Lung microvascular endothelial cell (primary cell): Measurements from ENCODE around the gene ABCC8. TPM values are rescaled to one million over a fixed set of nuclear protein-coding genes. Genes with fewer than 3 reads are reported as not detected.
A peak's percentile ranks its signal among the peaks of the same experiment; 100 is the strongest.
"Not testable (repeated sequence)": the region's sequence is repeated elsewhere in the genome, so short reads cannot be mapped to it uniquely, and the experiment has no call there.

Experiments used
- DNase-seq, 2 donors: peaks; one replicate each; pipeline versions ENCODE4 v3.0.0 to v3.0.0-alpha.2; 2010; ENCODE audit warnings: low read depth in 2 of 2
- total RNA-seq: library from RNA; depleted of rRNA; stranded (reverse); fragments of >200 nt; gene quantifications from 2 replicates; pipeline ENCODE4 v1.2.1, GENCODE V29; 2014

The ABCC8 gene
- total RNA-seq, 1 donor from 2014 or later = not detected

DNA sequence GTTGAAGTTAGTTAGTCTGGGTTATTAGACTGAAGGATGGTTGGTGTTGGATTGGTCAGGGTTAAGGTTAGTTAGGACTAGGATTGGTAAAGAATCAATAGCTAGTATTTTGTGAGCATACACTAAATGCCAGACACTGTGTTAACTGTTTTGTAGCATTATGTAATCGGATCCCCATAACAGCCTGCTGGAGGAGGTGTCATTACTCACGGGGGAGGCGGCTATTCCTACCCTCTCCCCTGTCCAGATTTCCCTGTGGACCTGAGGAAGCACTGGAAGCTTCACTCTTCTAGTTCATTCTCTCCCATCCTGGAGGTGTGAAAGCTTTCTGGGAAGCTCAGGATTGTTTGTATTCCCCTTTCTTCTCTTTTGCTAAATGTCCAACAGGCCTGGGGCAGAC lies 47.7 kb downstream of the ABCC8 start:
- DNase-seq = no peak

DNA sequence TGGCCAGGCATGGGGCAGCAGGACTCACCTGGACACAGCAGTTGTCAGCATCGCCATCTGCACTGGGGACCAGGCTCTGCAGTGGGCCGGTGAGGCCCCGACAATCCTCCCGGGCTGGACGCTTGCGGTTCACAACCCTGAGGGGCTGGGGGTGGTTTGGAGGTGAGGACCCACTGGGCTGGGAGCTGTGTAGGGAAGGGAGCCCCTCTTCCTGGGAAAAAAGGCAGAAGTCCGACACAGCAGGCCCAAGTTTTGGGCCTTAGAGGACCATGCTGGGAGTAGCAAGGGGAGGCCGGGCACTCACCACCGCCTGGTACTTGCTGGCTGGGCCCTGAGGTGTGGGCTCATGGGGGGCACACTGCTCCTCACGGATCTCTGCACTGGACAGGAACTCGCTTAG lies 48.4 kb downstream of the ABCC8 start:
- no peak for DNase-seq

DNA sequence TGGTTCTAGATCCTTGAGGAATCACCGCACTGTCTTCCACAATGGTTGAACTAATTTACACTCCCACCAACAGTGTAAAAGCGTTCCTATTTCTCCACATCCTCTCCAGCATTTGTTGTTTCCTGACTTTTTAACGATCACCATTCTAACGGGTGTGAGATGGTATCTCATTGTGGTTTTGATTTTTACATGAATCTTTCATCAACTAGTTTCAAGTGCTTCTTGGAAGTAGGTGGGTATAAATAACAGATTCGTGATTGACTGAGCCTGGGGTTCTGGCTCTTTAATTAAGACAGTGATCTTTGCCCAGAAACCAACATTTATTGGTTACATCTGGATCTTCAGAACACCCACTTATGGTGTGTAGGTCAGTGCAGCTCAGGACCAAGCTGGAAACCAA lies 50.4 kb downstream of the ABCC8 start:
- DNase-seq = not testable (repeated sequence)

DNA sequence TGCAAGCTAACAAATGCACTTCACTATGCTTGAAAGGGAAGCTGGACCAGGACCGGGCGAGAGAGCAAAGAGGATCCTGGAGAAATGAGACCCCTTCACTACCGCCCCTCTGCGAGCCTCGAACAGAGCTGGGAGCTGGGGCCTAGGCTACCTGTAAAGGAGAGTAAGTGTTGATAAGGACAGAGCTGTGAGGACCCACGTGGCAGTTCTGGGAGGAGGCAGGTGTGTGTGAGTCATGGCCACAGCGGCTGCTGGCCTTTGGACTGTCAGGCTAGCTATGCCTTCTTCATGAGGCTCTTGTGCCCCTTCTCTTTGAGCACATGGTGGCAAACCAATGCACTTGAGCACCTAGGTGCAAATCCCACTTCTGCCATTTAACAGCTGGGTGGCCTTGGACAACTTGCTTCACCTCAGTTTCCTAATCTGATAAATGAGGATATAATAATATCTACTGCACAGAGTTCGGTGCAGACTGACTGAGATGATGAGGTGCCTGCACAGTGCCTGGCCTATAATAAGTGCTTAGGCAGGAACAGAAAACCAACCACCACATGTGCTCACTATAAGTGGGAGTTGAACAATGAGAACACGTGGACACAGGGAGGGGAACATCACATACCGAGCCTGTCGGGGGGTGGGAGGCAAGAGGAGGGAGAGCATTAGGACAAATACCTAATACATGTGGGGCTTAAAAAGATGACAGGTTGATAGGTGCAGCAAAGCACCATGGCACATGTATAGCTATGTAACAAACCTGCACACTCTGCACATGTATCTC lies 52.9 kb downstream of the ABCC8 start:
- no peak for DNase-seq

DNA sequence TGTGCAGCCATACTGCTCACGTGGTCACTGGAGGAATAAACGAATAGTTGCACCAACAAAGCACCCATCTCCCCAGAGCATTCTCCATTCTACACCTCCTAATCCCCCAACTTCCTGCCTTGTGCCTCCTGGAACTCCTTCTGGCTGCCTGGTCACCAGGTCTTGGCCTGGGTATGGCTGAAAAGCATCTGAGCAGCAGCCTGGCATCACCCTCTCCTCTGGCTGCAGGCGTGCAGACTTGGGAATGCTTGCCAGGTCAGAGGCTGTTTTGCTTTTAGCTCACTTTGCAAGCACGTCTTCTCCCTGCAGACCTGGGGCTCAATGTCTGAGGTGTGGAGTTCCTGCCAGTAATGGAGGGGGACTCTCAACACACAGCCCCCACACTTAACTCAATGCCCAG lies 54.9 kb downstream of the ABCC8 start:
- no peak for DNase-seq

DNA sequence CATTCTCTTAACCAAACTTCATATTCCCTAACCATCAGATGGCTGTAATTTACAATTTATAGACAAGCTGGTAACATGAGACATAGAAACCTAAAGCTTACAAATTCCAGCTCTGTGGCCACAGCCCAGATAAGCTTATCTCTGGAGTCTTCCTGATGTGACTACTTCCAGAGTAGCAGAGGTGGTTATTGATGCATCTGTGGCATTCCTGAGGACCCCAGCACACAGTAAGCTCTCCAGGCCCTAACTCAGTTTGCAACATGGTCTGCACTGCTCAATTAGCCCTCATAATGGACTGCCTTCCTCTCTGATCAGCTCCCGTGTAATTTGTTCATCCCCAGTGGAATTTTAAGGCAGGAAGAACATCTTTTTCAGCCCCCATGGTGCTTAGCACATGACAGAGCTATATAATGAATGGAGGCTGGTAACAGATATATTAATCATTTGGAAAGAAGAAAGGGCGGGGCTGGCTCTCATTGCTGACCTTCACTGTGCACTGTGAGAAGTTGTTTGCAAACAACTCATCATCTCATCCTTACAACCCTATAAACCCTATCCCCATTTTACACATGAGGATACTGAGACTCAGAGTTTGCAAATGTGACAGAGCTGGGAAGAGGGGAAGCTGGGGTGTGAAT lies 58.1 kb downstream of the ABCC8 start:
- no peak for DNase-seq

DNA sequence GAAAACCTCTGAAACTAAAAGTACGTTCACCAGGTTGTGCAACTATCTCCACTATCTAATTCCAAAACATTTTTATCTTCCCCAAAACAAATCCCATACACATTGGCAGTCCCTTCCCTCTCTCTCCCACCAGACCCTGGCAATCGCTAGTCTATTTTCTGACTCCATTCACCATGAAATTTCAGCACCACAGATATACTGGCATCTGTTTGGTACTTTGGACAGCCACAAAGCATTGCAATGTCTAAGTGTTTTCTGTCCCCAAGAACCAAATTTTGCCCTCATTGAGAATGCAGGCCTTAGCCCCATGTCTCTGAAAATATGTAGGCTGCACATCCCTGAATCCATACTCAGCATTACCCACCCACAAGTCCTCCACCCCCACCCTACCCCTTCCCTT lies 60.2 kb downstream of the ABCC8 start:
- no peak for DNase-seq

DNA sequence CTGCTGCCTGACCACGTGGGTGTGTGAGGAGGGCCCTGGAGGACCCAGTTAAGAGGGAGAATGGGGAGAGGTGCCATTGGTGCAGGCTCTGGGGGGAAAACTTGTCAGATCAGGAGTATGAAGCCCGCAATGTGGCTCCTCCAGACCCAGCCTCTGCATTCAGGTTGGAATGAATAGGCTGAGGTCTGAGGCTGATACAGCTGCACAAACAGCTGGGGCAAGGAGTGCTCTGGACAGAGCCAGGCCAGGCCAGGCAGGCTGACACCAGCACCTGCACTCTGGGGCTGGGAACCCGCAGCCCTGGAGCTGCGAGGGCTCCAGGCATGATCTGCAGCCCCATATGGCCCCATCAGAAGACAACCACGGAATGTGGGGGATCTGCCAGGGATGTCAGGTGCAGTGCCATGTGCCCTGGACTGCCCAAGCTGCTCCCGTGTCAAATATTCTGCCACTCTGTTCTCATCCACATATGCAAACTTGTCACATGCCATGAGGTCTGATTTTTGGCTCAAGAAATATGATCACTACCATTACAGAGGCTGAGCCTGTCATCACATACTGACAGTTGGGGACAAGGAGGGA lies 61.0 kb downstream of the ABCC8 start:
- no peak for DNase-seq

DNA sequence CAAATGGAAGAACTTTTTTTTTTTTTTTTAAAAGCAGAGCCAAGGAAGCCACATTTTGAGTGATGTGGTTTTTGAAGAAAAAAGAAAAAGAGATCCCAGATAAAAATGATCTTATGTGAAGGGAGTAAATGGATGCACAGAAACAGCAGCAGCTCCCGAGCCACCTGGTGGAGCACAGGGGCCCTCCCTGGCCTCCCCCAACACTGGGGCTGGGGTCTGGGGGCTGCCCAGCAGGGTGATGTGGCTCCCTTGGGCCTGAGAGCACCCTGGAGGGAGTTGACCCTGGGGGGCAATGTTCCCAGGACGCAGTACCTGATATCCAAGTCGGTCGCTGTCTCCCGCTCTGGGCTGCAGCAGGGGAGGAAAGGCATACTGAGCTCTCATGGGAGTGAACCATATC lies 61.7 kb downstream of the ABCC8 start:
- DNase-seq = no peak

DNA sequence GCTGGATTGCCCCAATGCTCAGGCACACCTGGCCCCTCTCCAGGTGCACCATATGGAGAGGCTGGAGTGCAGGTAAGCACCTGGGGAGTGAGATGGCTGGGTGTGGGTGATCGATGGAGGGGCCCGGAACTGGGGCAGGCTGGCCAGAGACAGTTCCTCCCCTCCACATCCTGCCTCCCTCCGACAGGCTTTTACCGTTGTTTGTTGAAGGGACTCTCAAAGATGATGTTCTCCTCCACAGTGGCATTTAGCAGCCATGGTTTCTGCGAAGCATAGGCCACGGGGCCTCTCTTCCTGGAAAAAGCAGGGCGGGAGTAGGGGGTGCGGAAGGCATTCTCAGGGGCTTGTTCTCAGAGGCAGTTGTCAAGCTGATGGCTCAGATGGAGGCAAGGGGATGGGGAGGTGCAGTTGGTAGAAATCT lies 62.3 kb downstream of the ABCC8 start:
- no peak for DNase-seq

DNA sequence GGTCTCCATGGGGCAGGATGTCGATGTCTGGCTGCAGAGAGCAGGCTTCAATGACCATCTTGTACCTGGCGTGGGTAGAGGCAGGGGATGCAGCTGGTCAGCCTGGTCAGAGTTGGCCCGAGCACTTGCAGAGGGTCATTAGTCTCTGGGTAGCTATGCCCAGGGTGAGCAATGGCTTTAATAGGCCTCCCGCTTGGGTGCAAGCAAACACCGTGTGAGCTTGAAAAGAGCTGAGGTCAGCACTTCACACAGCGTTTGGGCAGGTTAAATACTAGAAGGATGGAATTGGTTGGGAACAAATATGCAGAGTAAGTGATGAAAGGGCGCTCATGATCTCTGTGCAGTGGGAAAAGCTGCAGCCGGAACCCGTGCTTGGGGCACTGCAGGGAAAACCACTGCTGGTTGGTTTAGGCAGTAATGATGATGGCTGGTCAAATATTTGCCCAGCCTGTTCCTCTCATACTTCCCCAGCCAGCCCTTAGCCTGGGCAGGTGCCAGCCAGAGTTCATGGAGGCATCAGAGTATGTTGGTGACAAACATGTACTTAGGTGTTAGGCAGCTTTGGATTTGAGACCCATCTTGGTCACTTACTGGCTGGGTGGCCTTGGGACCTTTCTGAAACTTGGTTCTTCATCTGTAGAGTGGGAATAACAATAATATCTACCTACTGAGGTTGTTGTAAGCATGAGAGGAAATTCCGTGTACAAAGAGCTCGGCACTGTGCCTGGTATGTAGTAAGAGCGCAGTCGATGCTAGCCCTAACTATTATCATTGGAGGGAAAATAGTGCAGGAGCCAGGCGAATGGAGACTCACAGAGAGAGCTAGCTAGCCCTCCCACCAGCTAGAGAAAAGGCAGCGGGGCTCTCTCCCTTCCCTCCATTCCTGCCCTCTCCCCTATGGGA lies 63.0 kb downstream of the ABCC8 start:
- DNase-seq = peak in 1 of 2 donors; percentile 14

DNA sequence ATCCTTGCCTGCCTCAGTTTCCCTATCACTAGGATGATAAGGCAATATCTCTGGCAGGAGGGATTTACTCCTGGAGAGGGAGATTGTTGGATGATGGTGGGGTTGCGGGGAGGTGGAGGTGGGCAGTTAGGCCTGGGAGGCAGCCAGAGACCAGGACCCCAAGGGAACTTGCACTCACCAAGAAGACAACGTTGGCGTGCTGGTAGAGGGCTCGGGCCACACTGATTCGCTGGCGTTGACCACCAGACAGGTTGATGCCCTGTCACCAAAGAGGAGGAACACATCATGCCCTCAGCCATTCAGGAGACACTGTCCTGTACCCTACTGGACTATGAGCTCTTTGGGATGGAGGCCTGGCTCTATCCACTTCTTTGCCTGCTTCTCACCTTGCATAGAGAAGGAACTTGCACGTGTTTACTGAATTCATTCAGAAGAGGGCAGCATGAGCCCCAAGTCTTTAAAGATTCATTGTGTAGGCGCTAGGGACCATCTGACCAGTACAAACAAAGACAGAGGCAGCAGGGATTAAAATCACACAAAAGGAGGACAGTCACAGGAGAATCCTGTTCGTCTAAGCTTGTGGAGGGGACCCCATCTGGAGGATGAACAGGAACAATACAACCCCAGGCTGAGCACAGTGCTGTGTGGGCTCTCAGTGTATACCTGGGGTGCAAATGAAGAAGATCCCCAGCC lies 64.0 kb downstream of the ABCC8 start:
- DNase-seq = no peak

DNA sequence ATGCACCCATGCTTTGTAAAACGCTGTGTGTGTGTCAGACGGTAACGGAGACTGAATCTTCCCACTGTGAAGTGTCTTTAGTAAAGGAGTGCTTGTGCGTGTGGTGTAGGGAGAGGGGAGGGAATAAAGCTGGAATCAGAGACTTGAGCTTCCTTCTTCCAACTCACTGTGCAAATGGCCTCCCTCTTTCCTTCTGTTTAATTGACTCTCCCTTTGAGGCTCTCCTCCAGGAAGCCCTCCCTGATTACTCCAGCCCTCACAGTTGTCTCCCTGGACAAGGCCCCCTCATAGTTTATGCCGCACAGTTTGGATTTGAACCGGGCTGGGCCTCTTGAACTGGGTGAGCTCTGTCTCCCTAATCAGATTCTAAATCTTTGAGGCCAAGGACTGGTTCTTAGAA lies 65.2 kb downstream of the ABCC8 start:
- DNase-seq = no peak

DNA sequence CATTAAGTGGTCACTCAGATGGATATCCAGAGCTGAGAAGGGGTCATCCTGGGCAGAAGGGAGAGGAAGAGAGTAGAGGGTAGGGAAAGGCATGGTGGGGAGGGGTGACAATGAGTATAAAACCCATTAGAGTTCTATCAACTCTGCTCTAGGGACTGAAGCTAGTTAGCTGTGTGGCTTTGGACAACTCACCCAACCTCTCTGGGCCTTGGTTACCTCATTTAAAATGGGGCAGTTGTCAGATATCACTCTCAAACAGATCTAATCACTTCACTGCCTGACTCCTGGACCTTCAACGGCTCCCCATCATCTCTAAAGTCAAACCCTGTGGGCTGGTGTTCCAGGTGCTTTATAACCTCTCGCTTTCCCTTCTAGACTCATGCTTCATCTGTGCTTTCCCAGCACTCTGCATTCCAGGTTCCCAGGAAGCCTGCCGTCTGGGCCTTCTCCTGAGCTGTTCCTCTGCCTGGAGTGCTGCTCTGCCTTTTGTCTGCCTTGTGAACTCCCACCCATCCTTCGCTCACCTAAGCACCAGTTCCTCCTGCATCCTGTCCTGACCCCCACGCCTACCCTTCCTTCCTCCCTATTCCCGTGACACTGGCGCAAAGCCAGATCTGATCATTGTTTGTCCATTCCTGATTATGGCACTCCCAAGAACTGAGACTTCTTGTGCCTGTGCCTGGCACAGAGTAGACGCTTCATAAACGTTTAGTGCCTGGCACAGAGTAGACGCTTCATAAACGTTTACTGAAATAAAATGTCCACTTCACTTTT lies 65.9 kb downstream of the ABCC8 start:
- DNase-seq = peak; percentile 21 to 46

DNA sequence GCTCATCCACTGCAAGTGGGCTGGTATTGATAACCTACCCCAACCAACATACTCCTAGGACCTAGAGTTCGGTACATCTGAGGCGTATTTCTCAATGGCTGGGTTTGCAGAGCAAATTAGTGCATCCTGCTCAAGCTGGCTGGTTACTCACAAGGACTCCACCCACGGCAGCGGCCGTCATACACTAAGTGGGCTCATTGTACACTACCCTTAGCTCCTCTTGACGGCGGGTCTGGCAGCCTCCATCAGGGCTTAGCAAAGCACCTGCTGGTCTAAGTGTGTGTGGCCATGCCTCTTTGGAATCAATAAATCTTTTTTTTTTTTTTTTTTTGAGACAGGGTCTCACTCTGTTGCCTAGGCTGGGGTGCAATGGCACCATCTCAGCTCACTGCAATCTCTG lies 68.0 kb downstream of the ABCC8 start:
- DNase-seq = no peak

DNA sequence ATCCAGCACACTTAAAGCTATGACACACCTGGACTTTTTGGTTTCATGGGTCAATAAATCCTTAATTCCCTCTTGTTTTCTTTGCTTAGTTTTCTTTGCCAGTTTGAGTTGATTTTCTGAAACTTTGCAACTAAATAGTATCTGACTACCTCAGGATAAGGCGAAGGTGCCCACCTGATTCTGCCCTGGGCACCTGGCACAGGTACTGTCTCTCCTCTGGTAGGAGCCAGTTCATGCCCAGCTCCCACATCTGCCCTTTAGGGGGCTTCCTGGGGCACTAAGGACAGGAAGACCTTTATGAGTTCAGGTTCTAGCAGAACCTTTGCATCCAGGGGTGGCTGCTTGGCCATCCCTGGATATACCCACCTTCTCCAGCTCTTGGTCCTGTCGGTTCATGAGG lies 68.6 kb downstream of the ABCC8 start:
- DNase-seq = no peak

DNA sequence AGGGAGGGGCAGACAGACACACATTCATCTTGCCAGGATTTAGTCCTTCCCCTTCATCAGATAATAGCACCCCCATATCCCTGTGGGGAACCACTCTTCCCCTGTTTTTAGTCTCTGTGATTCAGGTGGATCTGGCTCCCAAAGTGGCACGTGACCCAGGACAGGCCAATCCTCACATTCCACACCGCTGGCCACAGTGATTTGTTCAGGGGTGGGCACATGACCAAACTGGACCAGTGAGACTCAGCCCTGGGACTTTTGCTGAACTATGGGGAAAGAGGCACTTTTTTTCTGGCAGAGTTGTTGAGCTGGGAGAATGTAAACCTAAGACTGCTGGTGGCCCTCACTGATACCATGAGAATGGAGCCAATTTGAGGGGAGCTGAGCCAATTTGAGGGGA lies 69.1 kb downstream of the ABCC8 start:
- no peak for DNase-seq

DNA sequence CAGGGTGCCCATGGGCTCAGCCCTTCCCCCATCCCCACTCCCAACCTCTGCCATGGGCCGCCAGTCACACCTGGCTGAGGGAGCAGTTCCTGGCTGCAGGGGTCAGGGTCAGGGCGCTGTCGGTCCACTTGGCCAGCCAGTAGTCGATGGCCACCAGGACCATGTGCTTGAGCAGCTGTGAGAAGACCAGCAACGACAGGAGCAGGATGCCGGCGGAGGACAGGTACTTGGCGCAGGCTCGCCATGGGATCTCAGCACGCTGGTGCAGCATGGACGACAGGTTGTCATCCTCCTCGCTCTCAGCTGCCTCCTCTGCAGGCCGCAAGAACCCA lies 69.9 kb downstream of the ABCC8 start:
- no peak for DNase-seq

DNA sequence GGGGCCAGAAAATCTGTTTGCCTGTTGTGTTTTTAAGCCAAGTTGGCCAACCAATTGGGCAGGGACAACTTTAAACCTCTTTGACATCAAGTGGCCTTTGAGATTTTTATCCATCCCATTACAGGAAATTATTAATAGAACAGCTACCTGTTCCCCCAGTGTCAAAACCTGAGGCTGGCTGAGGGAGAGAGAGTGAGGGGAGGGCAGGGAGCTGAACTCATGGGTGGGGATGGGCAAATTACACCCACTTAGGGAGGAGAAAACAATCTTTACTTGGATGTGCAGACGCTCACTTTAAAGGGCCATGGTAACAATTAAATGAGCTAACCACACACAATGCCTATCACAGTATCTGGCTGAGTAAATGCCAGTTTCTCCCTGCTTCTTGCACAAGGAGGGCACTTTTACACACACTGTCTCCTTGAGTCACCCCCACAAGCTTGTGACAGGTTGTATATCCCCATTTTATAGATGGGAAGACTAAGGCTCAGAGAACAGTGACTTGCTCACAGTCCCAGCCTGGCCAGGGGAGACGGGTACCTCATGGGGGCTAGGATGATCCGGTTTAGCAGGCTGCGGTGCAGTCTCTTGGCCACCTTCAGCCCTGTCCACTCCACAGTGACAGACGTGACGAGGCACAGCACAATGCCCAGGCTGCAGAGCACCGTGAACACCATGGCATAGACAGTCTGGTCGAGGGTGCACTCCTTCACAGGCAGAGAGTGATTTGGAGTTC lies 70.4 kb downstream of the ABCC8 start:
- no peak for DNase-seq
